SJCRH30 (cell line): Measurements from ENCODE around the gene LARP4. TPM values are rescaled to one million over a fixed set of nuclear protein-coding genes. Genes with fewer than 3 reads are reported as not detected.
"Not testable (repeated sequence)": the region's sequence is repeated elsewhere in the genome, so short reads cannot be mapped to it uniquely, and the experiment has no call there.

Experiments
- DNase-seq, 2 experiments: peaks; one replicate each; pipeline ENCODE4 v3.0.0-alpha.2; 2015 to 2020
- H3K27ac ChIP-seq: fragments of 250-450 bp; sonication (Bioruptor Pico); 2 replicates; pipeline ENCODE4 v1.5.1; 2020; ENCODE audit warnings: mild to moderate bottlenecking, moderate library complexity
- H3K27me3 ChIP-seq: fragments of 250-450 bp; sonication (Bioruptor Pico); 2 replicates; pipeline ENCODE4 v1.5.1; 2020; ENCODE audit warnings: mild to moderate bottlenecking, moderate library complexity
- H3K36me3 ChIP-seq: fragments of 250-450 bp; sonication (Bioruptor Pico); 2 replicates; pipeline ENCODE4 v1.5.1; 2020; ENCODE audit warnings: mild to moderate bottlenecking, moderate library complexity
- H3K4me1 ChIP-seq: fragments of 250-450 bp; sonication (Bioruptor Pico); 2 replicates; pipeline ENCODE4 v1.5.1; 2020; ENCODE audit warnings: mild to moderate bottlenecking, moderate library complexity
- H3K4me3 ChIP-seq: fragments of 250-450 bp; sonication (Bioruptor Pico); 2 replicates; pipeline ENCODE4 v1.5.1; 2020; ENCODE audit warnings: mild to moderate bottlenecking, moderate library complexity
- H3K9me3 ChIP-seq: fragments of 250-450 bp; sonication (Bioruptor Pico); replicated peaks from 2 replicates; pipeline ENCODE4 v1.5.1; 2020; ENCODE audit warnings: mild to moderate bottlenecking, moderate library complexity
- total RNA-seq: library from RNA; depleted of rRNA; stranded (reverse); fragments of >200 nt; shearing (Covaris generic); gene quantifications from 2 replicates; pipeline ENCODE4 v1.2.3, GENCODE V29; 2014; rRNA removed

The LARP4 gene
- total RNA-seq, 1 experiment from 2014 or later = 77.9 TPM

- Histone ChIP-seq H3K36me3 (peaks cover 3% of the 10 kb centered on the region; the same call in 1 of the 2 replicates), H3K27me3 (no peaks in the 10 kb centered on the region), H3K27ac (no peak overlapping the region), H3K4me1 (no peaks in the 10 kb centered on the region), H3K4me3 (no peak overlapping the region), H3K9me3 (no peaks in the 10 kb centered on the region)
- no peak for DNase-seq
Observed at GRCh38 chr12:50517421-50518048, 116.8 kb downstream of the LARP4 start.

GRCh38 chr12:50518090-50518489, 117.4 kb downstream of the LARP4 start:
- no peak overlapping the region for H3K4me3 ChIP-seq
- DNase-seq = no peak
- peaks cover 2% of the 10 kb centered on the region; the same call in 1 of the 2 replicates for H3K36me3 ChIP-seq
- H3K27me3 ChIP-seq = no peaks in the 10 kb centered on the region
- H3K4me1 ChIP-seq = no peaks in the 10 kb centered on the region
- H3K27ac ChIP-seq = no peak overlapping the region
- H3K9me3 ChIP-seq = no peaks in the 10 kb centered on the region

- Histone ChIP-seq H3K4me1 (no peaks in the 10 kb centered on the region), H3K9me3 (no peaks in the 10 kb centered on the region)
- no peak for DNase-seq
Observed at GRCh38 chr12:50519353-50519752, 118.7 kb downstream of the LARP4 start.

GRCh38 chr12:50520416-50521207, 119.9 kb downstream of the LARP4 start:
- H3K36me3 ChIP-seq = peaks cover 2% of the 10 kb centered on the region; the same call in 1 of the 2 replicates
- H3K9me3 ChIP-seq = no peaks in the 10 kb centered on the region
- H3K27ac ChIP-seq = no peak overlapping the region
- H3K4me1 ChIP-seq = no peaks in the 10 kb centered on the region
- H3K4me3 ChIP-seq = no peak overlapping the region
- DNase-seq = no peak
- no peaks in the 10 kb centered on the region for H3K27me3 ChIP-seq

More at GRCh38 chr12:50519353-50519752, 118.7 kb downstream of the LARP4 start:
- Histone ChIP-seq H3K36me3 (peaks cover 2% of the 10 kb centered on the region; the same call in 1 of the 2 replicates), H3K4me3 (no peak overlapping the region), H3K27me3 (no peaks in the 10 kb centered on the region), H3K27ac (no peak overlapping the region)

GRCh38 chr12:50521781-50522180, 121.1 kb downstream of the LARP4 start:
- not testable (repeated sequence) for H3K9me3 ChIP-seq, H3K27me3 ChIP-seq, H3K36me3 ChIP-seq, H3K27ac ChIP-seq, H3K4me1 ChIP-seq, H3K4me3 ChIP-seq, DNase-seq

GRCh38 chr12:50523772-50524171, 123.1 kb downstream of the LARP4 start:
- Histone ChIP-seq H3K27ac (no peak overlapping the region), H3K27me3 (no peaks in the 10 kb centered on the region), H3K9me3 (no peaks in the 10 kb centered on the region), H3K4me3 (no peak overlapping the region), H3K4me1 (no peaks in the 10 kb centered on the region), H3K36me3 (peaks cover 2% of the 10 kb centered on the region; the same call in 1 of the 2 replicates)
- no peak for DNase-seq

GRCh38 chr12:50524621-50525020, 123.9 kb downstream of the LARP4 start:
- Histone ChIP-seq H3K36me3 (peaks cover 2% of the 10 kb centered on the region; the same call in 1 of the 2 replicates), H3K9me3 (no peaks in the 10 kb centered on the region), H3K27ac (no peak overlapping the region), H3K27me3 (no peaks in the 10 kb centered on the region), H3K4me1 (no peaks in the 10 kb centered on the region), H3K4me3 (no peak overlapping the region)
- no peak for DNase-seq

GRCh38 chr12:50525422-50525821, 124.7 kb downstream of the LARP4 start:
- Histone ChIP-seq H3K27me3 (no peaks in the 10 kb centered on the region), H3K27ac (no peak overlapping the region), H3K36me3 (peaks cover 2% of the 10 kb centered on the region; the same call in 1 of the 2 replicates), H3K4me3 (no peak overlapping the region), H3K4me1 (no peaks in the 10 kb centered on the region), H3K9me3 (no peaks in the 10 kb centered on the region)
- DNase-seq = no peak

GRCh38 chr12:50527359-50527726, 126.7 kb downstream of the LARP4 start:
- Histone ChIP-seq H3K27ac (no peak overlapping the region), H3K36me3 (peaks cover 2% of the 10 kb centered on the region; the same call in 1 of the 2 replicates), H3K27me3 (no peaks in the 10 kb centered on the region), H3K9me3 (no peaks in the 10 kb centered on the region), H3K4me1 (no peaks in the 10 kb centered on the region), H3K4me3 (no peak overlapping the region)
- DNase-seq = no peak

GRCh38 chr12:50528800-50529199, 128.1 kb downstream of the LARP4 start:
- Histone ChIP-seq H3K9me3 (no peaks in the 10 kb centered on the region), H3K27ac (no peak overlapping the region), H3K4me1 (no peaks in the 10 kb centered on the region), H3K27me3 (no peaks in the 10 kb centered on the region), H3K36me3 (no peaks in the 10 kb centered on the region; the same call in 1 of the 2 replicates), H3K4me3 (no peak overlapping the region)
- DNase-seq = no peak

- Histone ChIP-seq H3K4me1 (no peaks in the 10 kb centered on the region), H3K4me3 (no peak overlapping the region), H3K27me3 (no peaks in the 10 kb centered on the region), H3K9me3 (no peaks in the 10 kb centered on the region), H3K27ac (no peak overlapping the region), H3K36me3 (no peaks in the 10 kb centered on the region; the same call in 1 of the 2 replicates)
- DNase-seq = no peak
Observed at GRCh38 chr12:50529345-50529744, 128.7 kb downstream of the LARP4 start.

Other genes starting within 250 kb of the LARP4 start
- 43.4 and 58.7 TPM in 2 replicates for gene CERS5, start 233.5 kb upstream of the LARP4 start, total RNA-seq
- 31.1 and 36.1 TPM in 2 replicates for gene LIMA1, start 117.4 kb upstream of the LARP4 start, total RNA-seq
- 0.06 TPM in 1 of 2 replicates, not detected in the other for gene FAM186A, start 4.3 kb upstream of the LARP4 start, total RNA-seq
- 36.9 and 37.1 TPM in 2 replicates for gene DIP2B, start 104.1 kb downstream of the LARP4 start, total RNA-seq